GM10248 (cell line): Measurements from ENCODE around the gene CD300LG.

Experiments
- CTCF ChIA-PET: fragments of 300-600 bp; sonication (Branson Sonifier 250); formaldehyde crosslinking; extraction: SDS; loops from one replicate; lab custom pipeline; 2021; ENCODE audit warnings: antibody characterized with exemption; lab: Yijun Ruan, JAX
- POLR2A ChIA-PET: fragments of 350-650 bp; sonication (Branson Sonifier 250); formaldehyde crosslinking; extraction: SDS; loops from one replicate; lab custom pipeline; 2020; ENCODE audit warnings: antibody characterized with exemption; lab: Yijun Ruan, JAX
- DNase-seq: peaks from one replicate; pipeline ENCODE4 v3.0.0; 2012; ENCODE audit errors: extremely low spot score
- CTCF ChIP-seq: IDR thresholded peaks from 2 replicates; pipeline ENCODE4 v1.5.1; 2012; ENCODE audit warnings: mild to moderate bottlenecking, low read depth; ENCODE audit errors: extremely low read depth, missing control alignments, control extremely low read depth

Gene CD300LG

GRCh38 chr17:43820759-43821158 lies 26.2 kb upstream of the CD300LG start:
- TF ChIP-seq CTCF: no peak
- CTCF ChIA-PET: no interaction called here
- DNase-seq: no peak
- POLR2A ChIA-PET: no interaction called here

- POLR2A ChIA-PET: no interaction called here
- no peak for TF ChIP-seq CTCF
- no peak for DNase-seq
- CTCF ChIA-PET: interaction anchor here (1.1 to 2.7 kb wide), 3 partner anchors 23 to 246 kb away, joined by 3 to 11 read pairs (median 3); partner anchors contain the start of gene CD300LG
Observed at GRCh38 chr17:43822570-43823190, 24.3 kb upstream of the CD300LG start.

- DNase-seq: no peak
- ChIA-PET CTCF (interaction anchor here (1.1 to 2.7 kb wide), 2 partner anchors 22 to 120 kb away, joined by 3 to 11 read pairs; partner anchors contain the start of gene CD300LG), POLR2A (no interaction called here)
- TF ChIP-seq CTCF: no peak
Observed at GRCh38 chr17:43823350-43824084, 23.5 kb upstream of the CD300LG start.

GRCh38 chr17:43825567-43825966 lies 21.4 kb upstream of the CD300LG start:
- ChIA-PET POLR2A (no interaction called here), CTCF (interaction anchor here (0.6 to 8.1 kb wide), 3 partner anchors 20 to 54 kb away, joined by 3 to 44 read pairs (median 3); partner anchors contain the start of gene CD300LG)
- no peak for DNase-seq
- no peak for TF ChIP-seq CTCF

- ChIA-PET CTCF (interaction anchor here (0.6 to 8.1 kb wide), 3 partner anchors 20 to 52 kb away, joined by 3 to 44 read pairs (median 3); partner anchors contain the start of gene CD300LG), POLR2A (no interaction called here)
- TF ChIP-seq CTCF: no peak
- DNase-seq: no peak
Observed at GRCh38 chr17:43826206-43826605, 20.8 kb upstream of the CD300LG start.

GRCh38 chr17:43827596-43827995 lies 19.4 kb upstream of the CD300LG start:
- ChIA-PET POLR2A (no interaction called here), CTCF (interaction anchor here (1.1 to 8.1 kb wide), 2 partner anchors 11 to 18 kb away, joined by 3 to 44 read pairs; partner anchors contain the start of gene CD300LG)
- TF ChIP-seq CTCF: no peak
- DNase-seq: no peak
